Colonic mucosa (tissue), 4 donors: Measurements from ENCODE around the gene SLC13A2. TPM values are rescaled to one million over a fixed set of nuclear protein-coding genes. Genes with fewer than 3 reads are reported as not detected.

Source experiments
- DNase-seq: peaks from one replicate; pipeline ENCODE4 v3.0.0-alpha.2; 2020
- H3K27ac ChIP-seq: fragments of 200-600 bp; one replicate; pipeline ENCODE4 v1.8.0; 2021
- H3K27me3 ChIP-seq: fragments of 200-600 bp; one replicate; pipeline ENCODE4 v1.8.0; 2021
- H3K36me3 ChIP-seq: fragments of 200-600 bp; one replicate; pipeline ENCODE4 v1.8.0; 2021
- H3K4me1 ChIP-seq: fragments of 200-600 bp; one replicate; pipeline ENCODE4 v1.8.0; 2021; ENCODE audit warnings: mild to moderate bottlenecking
- H3K4me3 ChIP-seq: fragments of 200-600 bp; one replicate; pipeline ENCODE4 v1.8.0; 2021
- H3K9ac ChIP-seq, 2 donors: one replicate each; pipeline ENCODE4 v1.7.0; 2013; ENCODE audit warnings: control low read depth in 2 of 2, low read depth in 2 of 2, low read length in 2 of 2
- H3K9me3 ChIP-seq: fragments of 200-600 bp; one replicate; pipeline ENCODE4 v1.8.0; 2021
- CTCF ChIP-seq: fragments of 200-600 bp; IDR thresholded peaks from one replicate; pipeline ENCODE4 v1.8.0; 2022; ENCODE audit warnings: antibody characterized with exemption, mild to moderate bottlenecking
- intact Hi-C: fragments of 100-400 bp; cut with DNase I; formaldehyde crosslinking; loops from one replicate; pipeline ENCODE4 v1.14.1; 2022
- total RNA-seq, 2 donors: library from RNA; stranded (reverse); fragmentation: NEBNext Ultra II Directional in 1 of 2; extraction: Animal tissue kit (Norgen Biotek cat#: 25700) in 1 of 2; gene quantifications; one replicate each; pipeline ENCODE4 v1.2.1, GENCODE V29; 2021
- donor health status: healthy.
- donor health status: DM: no; HTN: no; CAD: no.
- donor health status: DM: no; HTN: no; CAD: no.

The SLC13A2 gene
- total RNA-seq, 2 donors from 2014 or later: 24.7 to 40.5 TPM

GRCh38 chr17:28545787-28546415 is 72.5 kb downstream of the SLC13A2 start:
- no peak overlapping the region for H3K9ac ChIP-seq
- H3K36me3 ChIP-seq: no peaks in the 10 kb centered on the region
- H3K27me3 ChIP-seq: no peaks in the 10 kb centered on the region
- intact Hi-C loops: no loop called here
- H3K4me3 ChIP-seq: no peak overlapping the region
- DNase-seq: no peak
- H3K27ac ChIP-seq: no peak overlapping the region
- H3K9me3 ChIP-seq: no peaks in the 10 kb centered on the region
- no peaks in the 10 kb centered on the region for H3K4me1 ChIP-seq
- TF ChIP-seq CTCF: no peak

GRCh38 chr17:28547096-28547622 is 73.7 kb downstream of the SLC13A2 start:
- intact Hi-C loops: no loop called here

More at GRCh38 chr17:28547096-28547622, 73.7 kb downstream of the SLC13A2 start:
- Histone ChIP-seq H3K4me1 (no peaks in the 10 kb centered on the region), H3K36me3 (no peaks in the 10 kb centered on the region), H3K9me3 (no peaks in the 10 kb centered on the region), H3K27me3 (no peaks in the 10 kb centered on the region), H3K4me3 (no peak overlapping the region), H3K9ac (no peak overlapping the region), H3K27ac (no peak overlapping the region)
- no peak for DNase-seq
- no peak for TF ChIP-seq CTCF

Other genes starting within 250 kb of the SLC13A2 start
- 10 to 100 TPM; 37.2 to 38.5 TPM for gene TMEM97, start 154.4 kb upstream of the SLC13A2 start, total RNA-seq
- gene IFT20, start 138.2 kb upstream of the SLC13A2 start, total RNA-seq: 10 to 100 TPM; 30.9 to 31.5 TPM
- gene TNFAIP1, start 137.9 kb upstream of the SLC13A2 start, total RNA-seq: 10 to 100 TPM; 29.6 to 39.8 TPM
- 100 to 1,000 TPM in 1 of 2 donors, 10 to 100 TPM in 1; 80.3 to 132 TPM for gene POLDIP2, start 116.1 kb upstream of the SLC13A2 start, total RNA-seq
- not detected for gene SEBOX, start 108.4 kb upstream of the SLC13A2 start, total RNA-seq
- 1 to 10 TPM in 1 of 2 donors, not detected in 1; 1.8 TPM for gene VTN, start 103.3 kb upstream of the SLC13A2 start, total RNA-seq
- gene SARM1, start 102.0 kb upstream of the SLC13A2 start, total RNA-seq: 10 to 100 TPM in 1 of 2 donors, 1 to 10 TPM in 1; 7.7 to 10.8 TPM
- gene SLC46A1, start 67.4 kb upstream of the SLC13A2 start, total RNA-seq: 1 to 10 TPM; 4.3 to 5.4 TPM
- gene FOXN1, start 32.7 kb downstream of the SLC13A2 start, total RNA-seq: under 1 TPM in 1 of 2 donors, not detected in 1; 0.32 TPM
- 10 to 100 TPM; 31.4 to 39.8 TPM for gene UNC119, start 79.0 kb downstream of the SLC13A2 start, total RNA-seq
- gene PIGS, start 97.9 kb downstream of the SLC13A2 start, total RNA-seq: 10 to 100 TPM; 71.9 to 82.7 TPM
- 100 to 1,000 TPM in 1 of 2 donors, 10 to 100 TPM in 1; 14.4 to 111 TPM for gene ALDOC, start 103.3 kb downstream of the SLC13A2 start, total RNA-seq
- gene SPAG5, start 125.4 kb downstream of the SLC13A2 start, total RNA-seq: 10 to 100 TPM; 25.6 to 81.8 TPM
- gene RSKR, start 140.5 kb downstream of the SLC13A2 start, total RNA-seq: 10 to 100 TPM in 1 of 2 donors, 1 to 10 TPM in 1; 3.2 to 16.2 TPM
- gene BLTP2, start 171.5 kb downstream of the SLC13A2 start, total RNA-seq: 100 to 1,000 TPM; 114 to 202 TPM
- gene SDF2, start 188.3 kb downstream of the SLC13A2 start, total RNA-seq: 10 to 100 TPM; 50.7 to 56.4 TPM
- gene SUPT6H, start 188.6 kb downstream of the SLC13A2 start, total RNA-seq: 10 to 100 TPM; 40.1 to 47.1 TPM
- gene PROCA1, start 238.2 kb downstream of the SLC13A2 start, total RNA-seq: 1 to 10 TPM; 1.0 to 2.5 TPM
- gene RAB34, start 244.2 kb downstream of the SLC13A2 start, total RNA-seq: 10 to 100 TPM in 1 of 2 donors, 1 to 10 TPM in 1; 6.2 to 14.0 TPM
- gene RPL23A, start 246.3 kb downstream of the SLC13A2 start, total RNA-seq: 1,000 to 10,000 TPM; 1,201 to 1,388 TPM